GM19372 (cell line): ENCODE results near the gene TUBA1B.
"Not testable (repeated sequence)": the region's sequence is repeated elsewhere in the genome, so short reads cannot be mapped to it uniquely, and the experiment has no call there.

ENCODE experiments used
- ATAC-seq: cut with Tn5 transposase; IDR thresholded peaks from one replicate; pipeline ENCODE4 v1.9.1; 2021; ENCODE audit warnings: mild to moderate bottlenecking, low read depth, moderate library complexity; ENCODE audit not compliant: unreplicated experiment

TUBA1B gene

DNA sequence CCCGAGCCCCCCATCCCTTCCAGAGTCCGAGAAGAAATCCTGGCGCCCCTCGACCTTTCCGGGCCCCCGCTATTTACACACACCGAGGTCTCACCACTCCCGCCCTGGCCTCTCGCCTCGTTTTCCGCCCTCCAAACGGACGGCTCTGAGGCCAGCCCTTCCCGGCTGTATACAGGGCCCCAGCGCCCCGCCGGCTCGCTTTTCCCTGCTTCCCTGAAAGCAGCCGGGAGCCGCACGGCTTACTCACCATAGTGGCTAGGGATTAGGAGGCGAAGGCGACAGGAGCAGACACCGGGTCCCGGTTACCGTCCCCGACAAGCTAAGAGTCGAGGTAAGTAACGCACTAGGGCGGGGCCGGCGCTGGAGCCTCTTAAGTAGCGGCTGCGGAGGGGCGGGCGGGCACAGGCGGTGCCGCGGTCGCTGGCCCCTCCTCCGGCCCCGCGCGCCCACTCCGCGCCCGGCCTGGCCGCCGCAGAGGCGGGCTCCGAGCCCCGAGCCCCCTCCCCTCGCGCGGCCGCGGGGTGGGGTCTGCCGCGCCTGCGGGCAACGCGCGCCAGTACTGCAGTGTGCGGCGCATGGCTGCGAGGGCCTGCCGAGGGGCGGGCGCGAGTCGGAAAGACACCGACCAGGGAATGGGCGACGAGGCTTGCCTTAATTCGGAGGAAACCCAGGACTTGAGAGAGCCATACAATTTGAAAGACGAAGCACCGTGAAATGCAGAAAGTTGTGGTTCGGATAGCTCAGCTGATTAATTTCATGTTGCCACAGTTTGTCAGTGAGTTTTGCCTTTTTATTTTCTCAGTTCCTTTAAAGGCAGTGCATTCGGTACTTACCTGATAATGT is at the start of gene TUBA1B:
Gene TUBA1B (minus strand): TSS at position 345 of the 843 bp plus-strand sequence. CDS start 95 bp downstream, at position 250.
- ATAC-seq = peak; percentile 72

DNA sequence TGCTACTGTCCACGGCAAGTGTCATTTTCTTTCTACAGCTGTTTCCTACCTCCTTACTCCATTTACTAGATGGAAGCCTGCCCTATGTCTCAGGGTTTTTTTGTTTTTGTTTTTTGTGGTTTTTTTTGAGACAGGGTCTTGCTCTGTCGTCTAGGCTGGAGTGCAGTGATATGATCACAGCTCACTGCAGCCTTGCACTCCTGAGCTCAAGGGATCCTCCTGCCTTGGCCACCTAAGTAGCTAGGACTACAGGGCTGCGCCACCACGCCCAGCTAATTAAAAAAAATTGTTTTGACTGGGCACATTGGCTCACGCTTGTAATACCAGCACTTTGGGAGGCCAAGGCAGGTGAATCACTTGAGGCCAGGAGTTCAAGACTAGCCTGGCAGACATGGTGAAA is 43.0 kb upstream of the TUBA1B start:
- ATAC-seq = no peak

DNA sequence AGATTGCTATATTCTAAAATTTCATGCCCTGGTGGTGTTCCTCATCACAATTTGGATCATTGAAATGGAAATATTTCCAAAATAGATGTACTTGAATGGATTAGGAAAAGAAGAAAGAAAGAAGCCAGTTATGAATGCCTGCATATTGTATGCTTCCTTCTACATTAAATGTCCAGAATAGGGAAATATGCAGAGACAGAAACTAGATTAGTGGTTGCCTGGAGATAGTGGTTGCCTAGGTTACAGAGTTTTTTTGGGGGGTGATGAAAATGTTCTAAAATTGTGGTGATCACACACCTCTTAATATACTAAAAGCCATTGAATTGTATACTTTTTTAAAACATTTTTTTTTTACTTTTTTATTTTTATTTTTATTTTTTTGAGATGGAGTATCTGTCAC is 39.7 kb upstream of the TUBA1B start:
- ATAC-seq = no peak

DNA sequence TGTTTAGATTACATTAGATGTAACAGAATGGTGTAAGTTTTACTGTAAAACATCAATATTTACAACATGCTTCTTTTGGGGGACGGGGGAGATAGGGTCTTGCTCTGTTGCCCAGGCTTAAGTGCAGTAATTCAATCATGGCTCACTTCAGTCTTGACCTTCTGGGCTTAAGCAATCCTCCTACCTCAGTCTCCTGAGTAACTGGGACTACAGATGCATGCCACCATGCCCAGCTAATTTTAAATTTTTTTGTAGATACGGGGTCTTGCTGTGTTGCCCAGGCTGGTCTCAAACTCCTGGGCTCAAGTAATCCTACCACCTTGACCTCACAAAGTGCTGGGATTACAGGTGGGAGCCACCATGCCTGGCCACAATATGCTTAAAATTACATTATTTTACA is 33.9 kb upstream of the TUBA1B start:
- ATAC-seq = no peak

DNA sequence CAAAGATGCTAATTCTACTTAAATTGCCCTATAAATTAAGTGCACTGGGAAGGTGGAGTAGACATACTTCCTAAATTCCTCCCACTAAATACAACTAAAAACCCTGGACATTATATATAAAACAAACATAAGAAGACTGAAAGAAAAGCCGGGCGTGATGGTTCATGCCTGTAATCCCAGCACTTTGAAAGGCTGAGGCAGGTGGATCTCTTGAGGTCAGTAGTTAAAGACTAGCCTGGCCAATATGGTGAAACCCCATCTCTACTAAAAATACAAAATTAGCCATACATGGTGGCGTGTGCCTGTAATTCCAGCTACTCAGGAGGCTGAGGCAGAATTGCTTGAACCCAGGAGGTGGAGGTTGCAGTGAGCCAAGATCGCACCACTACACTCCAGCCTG is 30.7 kb upstream of the TUBA1B start:
- ATAC-seq = not testable (repeated sequence)

DNA sequence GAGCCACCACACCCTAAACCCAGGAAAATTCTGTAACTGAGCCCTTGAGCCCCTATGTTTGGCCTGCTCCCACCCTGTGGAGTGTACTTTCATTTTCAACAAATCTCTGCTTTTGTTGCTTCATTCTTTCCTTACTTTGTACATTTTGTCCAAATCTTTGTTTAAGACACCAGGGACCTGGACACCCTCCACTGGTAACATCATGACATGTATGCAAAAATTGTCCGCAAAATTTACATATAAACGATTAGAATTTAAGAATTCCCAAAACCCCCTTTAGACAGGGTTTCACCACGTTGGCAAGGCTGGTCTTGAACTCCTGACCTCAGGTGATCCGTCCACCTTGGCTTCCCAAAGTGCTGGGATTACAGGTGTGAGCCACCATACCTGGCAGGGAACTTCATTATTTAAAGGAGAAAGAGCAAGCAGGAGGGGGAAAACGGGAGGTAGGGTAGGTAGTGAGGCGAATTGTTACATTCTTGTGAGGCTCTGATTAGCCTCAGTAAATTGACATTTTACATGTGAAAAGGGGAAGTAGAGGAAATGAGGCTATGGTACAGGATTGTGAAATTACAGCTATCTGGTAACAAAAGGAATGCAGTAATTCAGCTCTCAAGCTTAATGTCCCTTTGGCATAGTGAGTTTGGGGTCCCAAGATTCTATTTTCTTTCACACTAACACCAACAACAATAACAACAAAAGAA is 30.0 kb upstream of the TUBA1B start:
- ATAC-seq = no peak

DNA sequence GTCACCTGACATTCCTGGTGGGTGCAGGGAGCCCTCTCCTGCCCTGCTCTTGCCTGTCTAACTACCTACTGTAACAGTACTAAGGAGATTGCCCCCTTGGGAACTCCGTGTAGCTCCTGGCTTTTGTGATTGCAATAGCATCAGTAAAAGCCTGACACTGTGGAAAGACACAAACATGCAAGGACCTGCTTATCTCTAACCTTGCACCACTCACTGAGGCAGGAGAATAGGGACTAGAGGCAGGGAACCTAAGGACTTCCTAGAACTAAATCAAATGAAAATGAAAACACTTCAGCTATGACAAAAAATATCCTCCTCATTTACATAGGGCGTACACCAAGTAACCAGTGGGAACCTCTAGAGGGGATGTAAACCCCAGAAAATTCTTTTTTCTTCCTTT is 29.2 kb upstream of the TUBA1B start:
- ATAC-seq = no peak

DNA sequence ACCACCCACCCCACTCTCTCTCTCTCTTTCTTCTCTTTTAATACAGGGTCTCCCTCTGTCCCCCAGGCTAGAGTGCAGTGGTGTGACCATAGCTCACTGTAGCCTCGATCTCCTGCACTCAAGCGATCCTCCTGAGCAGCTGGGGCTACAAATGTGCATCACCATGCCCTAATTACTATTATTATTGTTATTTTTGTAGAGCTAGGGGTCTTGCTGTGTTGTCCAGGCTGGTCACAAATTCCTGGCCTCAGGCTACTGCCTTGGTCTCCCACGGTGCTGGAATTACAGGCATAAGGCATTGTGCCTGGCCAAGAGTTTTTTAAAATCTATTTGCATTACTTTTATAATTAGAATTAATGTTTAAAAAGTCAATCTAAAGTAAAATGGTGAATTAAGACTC is 23.0 kb upstream of the TUBA1B start:
- no peak for ATAC-seq

DNA sequence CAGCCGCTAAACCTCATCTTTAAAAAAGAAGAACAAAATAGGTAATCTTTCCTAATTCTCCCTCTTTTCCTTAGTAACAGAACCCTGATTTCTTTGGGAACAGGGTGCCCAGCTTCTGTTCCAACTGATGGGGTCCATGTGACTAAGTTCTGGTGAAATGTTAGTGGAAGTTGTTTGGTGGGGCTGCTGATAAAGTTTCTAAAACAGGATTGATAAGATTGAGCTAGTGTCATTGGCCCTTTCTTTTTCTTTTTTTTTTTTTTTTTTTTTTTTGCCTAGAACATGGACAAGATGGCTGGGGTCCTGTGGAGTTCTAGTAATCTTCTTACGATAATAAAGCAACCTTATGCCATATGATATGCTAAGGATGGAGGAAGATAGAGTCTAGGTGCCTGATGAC is 16.2 kb upstream of the TUBA1B start:
- no peak for ATAC-seq

DNA sequence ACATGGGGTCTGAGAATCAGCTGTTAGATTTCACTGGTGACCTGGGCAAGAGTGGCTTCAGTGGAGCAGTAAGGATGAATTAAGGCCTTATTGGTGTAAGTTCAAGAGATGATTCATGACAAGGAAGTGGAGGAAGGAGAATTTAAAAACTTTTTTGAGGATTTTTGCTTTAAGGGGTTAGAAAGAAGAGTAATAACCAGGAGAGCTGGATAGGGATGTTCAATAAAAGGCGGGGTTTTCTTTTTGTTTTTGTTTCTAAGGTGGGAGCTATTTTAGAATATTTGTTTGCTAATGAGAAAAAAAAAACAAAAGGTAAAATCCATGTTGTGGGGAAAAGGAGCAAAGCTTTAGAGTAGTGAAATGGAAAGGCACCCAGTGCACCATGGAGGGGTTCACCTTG is 15.2 kb upstream of the TUBA1B start:
- ATAC-seq = no peak

DNA sequence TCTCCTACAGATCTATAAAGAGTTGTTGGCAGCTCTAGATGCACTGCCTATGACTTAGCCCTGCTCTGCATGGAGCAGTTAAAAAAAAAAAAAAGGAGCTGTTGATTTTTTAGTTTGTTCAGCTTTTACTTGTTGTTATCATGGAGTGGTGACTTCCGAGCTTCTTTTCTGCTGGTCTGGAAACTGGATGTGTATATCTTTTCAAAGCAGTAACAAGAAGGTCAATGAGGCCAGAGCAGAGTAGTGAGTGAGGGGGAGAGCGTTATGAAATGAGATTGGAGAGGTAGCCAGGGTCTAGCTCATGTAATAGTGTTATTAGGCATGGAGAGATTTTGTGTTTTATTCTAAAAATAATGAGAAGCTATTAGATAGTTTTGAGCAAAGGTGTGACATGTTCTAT is 13.2 kb upstream of the TUBA1B start:
- ATAC-seq = no peak

DNA sequence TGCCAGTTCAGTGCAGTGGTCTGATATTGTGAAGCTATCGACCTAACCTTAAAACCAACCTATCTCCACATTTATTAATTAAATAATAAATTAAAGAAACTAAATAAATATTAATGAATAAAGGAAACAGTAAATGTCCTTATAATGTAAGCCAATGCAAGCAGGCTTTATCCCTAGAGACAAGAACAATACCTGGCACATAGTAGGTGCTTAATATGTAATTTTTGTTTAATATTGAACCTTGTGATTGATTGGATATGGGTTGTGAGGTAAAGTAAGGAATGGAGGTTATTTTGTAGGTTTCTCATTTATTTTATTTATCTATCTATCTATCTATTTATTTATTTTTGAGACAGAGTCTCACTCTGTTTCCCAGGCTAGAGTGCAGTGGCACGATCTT is 7.8 kb upstream of the TUBA1B start:
- ATAC-seq = no peak

DNA sequence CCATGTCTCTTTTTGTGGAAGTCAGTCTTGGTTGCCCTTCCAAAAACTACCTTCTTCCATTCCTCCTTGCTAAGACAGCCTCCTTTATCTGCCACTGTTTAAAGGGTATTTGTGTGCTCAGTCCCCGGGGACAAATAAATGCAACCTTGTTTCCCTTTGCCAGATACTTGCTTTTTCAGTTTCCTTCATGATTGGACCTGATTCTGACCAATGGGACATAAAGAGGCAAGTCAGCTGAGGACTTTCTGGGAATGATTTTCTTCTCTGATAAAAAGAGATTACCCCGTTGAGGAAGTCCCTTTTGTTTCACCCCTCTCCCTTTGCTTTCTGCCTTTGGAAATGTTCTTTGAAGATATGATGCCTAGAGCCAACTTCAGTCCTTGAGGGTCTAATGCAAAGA is 7.4 kb upstream of the TUBA1B start:
- ATAC-seq = no peak

DNA sequence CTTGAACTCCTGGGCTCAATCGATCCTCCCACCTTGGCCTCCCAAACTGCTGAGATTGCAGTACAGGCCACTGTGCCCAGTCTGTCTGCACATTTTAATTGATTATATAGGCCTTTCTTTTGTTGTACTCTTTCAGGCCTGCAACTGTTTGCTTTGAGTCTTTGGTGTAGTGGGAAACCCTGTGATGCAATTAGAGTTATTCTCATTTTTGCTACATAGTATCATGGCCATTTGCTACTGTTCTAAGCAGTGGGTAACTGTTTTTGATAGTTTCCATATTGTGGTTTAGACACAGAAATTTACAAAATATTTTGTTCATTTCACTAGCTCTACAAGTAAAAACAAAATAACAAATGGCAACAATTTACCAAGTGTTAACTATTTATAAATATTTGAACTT is 6.3 kb upstream of the TUBA1B start:
- no peak for ATAC-seq

DNA sequence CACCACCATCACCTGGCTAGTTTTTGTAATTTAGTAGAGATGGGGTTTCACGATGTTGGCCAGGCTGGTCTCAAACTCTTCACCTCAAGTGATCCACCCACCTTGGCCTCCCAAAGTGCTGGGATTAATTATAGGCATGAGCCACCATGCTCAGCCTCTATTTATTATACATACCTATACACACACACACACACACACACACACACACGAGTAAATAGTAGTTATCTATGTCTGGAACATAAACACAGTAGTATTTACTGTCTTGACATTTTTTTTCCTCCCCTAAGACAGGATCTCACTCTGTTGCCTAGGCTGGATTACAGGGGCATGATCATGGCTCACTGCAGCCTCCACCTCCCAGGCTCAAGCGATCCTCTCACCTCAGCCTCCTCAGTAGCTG is 5.8 kb upstream of the TUBA1B start:
- ATAC-seq = not testable (repeated sequence)

DNA sequence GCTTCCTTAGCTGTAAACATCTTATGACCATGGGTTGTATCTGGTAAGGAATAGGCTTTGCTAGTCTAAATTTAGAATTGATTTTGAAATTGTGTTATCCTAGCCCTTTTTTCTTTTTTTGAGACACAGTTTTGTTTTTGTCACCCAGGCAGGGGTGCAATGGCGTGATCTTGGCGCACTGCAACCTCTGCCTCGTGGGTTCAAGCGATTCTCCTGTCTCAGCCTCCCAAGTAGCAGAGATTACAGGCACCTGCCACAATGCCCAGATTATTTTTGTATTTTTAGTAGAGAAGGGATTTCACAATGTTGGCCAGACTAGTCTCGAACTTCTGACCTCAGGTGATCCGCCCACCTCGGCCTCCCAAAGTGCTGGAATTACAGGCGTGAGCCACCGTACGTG is 2.4 kb upstream of the TUBA1B start:
- no peak for ATAC-seq

DNA sequence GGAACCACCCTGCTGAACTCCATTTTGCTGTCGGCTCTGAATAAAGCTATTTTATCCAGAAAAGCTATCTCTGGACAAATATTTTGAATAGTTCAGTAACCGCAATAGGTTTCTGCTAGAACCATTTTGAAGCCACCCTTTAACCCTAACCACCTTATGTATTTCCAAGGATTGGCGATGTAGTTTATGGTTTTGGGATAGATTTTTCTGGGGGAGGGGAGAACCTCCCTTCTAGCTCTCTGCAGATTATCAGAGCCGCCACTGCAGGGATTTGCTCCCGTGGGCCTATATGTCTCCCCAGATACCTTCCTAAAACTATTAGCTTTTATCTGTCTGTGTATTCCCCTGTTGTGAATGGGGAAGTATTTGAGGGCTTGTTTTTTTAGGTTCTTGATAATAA is 1.8 kb upstream of the TUBA1B start:
- no peak for ATAC-seq

DNA sequence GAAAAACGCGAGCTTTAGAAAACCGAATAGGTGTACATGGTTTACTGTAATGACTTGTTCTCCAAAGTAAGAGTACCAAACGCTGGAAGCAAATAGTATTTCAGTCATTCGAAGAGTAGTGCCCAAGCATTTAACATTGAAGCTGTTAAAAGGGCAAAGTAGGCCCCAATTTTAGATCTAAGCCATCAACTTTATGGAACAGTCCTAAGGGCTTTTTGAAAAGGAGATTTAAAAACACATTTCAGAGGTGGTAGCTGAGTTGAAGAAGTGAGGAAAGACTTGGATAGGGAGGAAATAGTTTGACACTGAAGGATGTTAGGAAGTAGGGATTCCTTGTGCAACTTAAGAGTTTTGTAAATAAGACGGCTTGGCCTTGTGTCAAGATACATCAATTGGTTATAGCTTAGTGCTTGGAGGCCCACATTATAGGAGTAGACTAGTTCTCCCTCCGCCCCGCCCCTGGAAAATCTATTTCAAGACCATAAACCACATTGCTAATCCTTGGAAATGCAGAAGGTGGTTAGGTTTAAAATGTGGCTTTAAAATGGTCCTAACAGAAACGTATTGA is 783 bp upstream of the TUBA1B start:
- no peak for ATAC-seq

DNA sequence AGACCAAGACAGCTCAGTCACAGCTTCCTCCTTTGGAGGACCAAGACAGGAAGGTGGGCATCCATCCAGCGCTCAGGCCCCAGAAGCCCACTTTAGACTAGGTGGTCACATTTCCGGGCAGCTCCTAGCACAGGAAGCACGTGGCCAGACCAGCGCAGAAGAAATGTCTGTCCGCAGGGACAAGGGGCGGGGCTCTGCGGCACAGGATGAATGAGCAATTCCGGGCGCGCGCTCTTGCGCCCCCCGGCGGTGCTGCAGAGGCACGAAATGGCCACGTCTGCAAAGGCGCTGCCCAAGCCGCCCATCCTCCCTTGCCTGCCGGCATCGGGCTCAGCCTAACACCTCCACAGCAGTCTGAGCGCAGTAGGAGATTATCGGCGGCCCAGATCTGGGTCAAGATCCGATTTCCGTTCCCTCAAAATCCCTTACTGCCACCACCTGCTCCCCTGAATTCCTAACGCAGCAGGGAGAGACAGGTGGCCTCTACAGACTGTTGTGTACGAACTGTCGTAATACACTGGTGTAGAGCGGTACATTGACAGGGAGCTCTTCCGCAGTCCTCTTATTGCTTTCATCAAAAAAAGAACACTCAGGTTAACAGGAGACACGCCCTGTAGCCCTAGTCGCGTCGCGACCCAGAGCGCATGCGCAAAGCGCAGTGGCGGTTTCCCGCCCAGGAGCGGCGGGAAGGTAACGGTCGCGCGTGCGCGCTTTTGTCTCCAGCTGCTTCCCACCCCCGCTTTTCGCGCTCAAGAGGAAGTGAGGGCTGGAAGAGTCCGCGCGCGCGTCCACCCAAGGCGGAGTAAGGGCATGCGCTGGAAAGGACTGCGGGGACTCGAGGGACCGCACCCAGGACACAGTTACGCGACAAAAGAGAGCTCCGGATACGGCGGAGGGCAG is 794 bp downstream of the TUBA1B start:
- peak; percentile 44 for ATAC-seq

DNA sequence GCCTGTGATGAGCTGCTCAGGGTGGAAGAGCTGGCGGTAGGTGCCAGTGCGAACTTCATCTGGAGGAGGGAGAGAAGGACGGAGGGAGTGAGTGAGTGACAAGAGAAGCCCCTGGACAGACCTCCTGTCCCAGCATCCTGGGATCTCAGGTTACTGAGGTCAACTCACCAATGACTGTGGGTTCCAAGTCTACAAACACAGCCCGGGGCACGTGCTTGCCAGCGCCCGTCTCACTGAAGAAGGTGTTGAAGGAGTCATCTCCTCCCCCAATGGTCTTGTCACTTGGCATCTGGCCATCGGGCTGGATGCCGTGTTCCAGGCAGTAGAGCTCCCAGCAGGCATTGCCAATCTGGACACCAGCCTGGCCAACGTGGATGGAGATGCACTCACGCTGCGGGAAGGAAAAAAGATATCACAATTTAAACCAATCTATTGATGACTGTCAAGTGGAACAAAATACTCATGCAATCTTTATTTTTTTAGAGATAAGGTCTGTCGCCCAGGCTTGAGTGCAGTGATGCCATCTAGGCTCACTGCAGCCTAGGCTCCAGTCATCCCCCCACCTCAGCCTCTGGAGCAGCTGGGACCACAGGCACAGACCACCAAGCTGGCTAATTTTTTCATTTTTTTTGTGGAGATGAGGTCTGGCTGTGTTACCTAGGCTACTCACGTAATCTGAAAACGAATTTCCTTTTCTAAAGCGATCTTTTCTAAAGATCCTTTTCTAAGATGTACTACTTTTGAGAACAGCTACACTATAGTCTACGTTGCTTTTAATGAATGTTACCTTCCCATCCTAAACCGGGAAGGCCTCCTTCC is 1.7 kb downstream of the TUBA1B start:
- ATAC-seq = no peak
